AG08395 (cell line): Measurements from ENCODE around the gene TGFBR3.

ENCODE experiments used
- DNase-seq: peaks from one replicate; pipeline ENCODE4 v3.0.0; 2012; ENCODE audit warnings: mixed read lengths, low spot score

Gene TGFBR3

DNA sequence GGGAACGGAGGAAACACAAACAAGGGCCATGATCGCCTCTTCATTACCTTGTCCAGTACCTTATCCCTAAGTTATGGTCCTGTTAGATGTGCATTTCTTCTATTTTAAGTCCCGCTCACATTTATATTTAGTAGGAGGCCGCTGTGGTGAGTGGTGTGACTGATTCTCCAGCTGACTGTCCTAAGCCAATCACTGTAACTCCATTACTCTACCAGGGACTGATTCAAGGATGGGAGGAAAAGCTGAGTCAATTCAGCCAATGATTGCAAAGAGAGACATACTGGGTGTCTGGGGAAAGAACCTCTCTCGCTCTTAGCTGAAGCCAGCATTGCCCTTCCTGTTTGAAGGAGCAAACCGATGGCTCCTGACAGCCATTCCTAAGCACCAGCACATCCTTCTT, 59.7 kb downstream of the TGFBR3 start:
- no peak for DNase-seq

DNA sequence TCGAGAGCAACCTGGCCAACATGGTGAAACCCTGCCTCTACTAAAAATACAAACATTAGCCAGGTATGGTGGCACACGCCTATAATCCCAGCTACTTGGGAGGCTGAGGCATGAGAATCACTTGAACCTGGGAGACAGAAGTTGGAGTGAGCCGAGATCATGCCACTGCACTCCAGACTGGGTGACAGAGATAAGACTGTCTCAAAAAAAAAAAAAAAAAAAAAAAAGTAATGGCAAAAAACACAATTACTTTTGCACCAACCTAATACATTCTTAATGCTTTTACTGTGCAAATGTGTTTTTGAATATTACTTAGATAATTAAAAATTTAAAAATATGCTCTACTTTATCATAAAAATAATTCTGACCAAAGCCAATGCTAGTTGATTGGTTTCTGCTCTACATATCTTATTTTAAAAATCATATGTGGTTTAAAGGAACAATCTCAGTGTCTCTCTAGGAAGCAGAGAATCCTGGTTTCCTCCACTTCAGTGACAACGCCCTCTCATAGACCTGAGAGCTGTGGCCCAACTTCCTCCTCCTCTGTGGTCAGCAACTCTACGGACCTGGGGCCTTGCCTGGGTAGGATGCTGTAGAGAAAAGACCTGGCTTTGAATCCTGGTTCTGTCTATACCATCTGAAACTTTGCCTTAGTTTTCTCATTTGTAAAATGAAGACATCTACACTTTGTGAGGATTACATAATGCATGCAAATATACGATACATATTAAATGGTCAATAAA, 64.7 kb downstream of the TGFBR3 start:
- DNase-seq = no peak

- DNase-seq = no peak
Observed at GRCh38 chr1:91819038-91819788, 66.7 kb downstream of the TGFBR3 start.

- no peak for DNase-seq
Observed at GRCh38 chr1:91818713-91818975, 67.3 kb downstream of the TGFBR3 start.

GRCh38 chr1:91817211-91817905, 68.6 kb downstream of the TGFBR3 start:
- DNase-seq = no peak

GRCh38 chr1:91816031-91816430, 69.9 kb downstream of the TGFBR3 start:
- DNase-seq = no peak

GRCh38 chr1:91814448-91814847, 71.5 kb downstream of the TGFBR3 start:
- DNase-seq = no peak

DNA sequence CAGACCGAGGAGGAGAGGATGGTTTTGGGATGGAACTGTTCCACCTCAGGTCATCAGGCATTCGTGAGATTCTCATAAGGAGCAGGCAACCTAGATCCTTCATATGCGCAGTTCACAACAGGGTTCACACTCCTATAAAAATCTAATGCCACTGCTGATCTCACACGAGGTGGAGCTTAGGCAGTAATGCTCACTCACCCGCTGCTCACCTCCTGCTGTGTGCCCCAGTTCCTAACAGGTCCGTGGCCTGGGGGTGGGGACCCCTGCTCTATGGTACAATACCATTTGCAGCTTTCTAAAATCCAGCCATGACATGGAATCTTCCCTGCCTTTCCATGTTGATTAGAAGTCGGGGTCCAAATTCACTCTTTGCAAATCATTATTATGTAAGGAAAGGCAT, 72.1 kb downstream of the TGFBR3 start:
- DNase-seq = no peak

DNA sequence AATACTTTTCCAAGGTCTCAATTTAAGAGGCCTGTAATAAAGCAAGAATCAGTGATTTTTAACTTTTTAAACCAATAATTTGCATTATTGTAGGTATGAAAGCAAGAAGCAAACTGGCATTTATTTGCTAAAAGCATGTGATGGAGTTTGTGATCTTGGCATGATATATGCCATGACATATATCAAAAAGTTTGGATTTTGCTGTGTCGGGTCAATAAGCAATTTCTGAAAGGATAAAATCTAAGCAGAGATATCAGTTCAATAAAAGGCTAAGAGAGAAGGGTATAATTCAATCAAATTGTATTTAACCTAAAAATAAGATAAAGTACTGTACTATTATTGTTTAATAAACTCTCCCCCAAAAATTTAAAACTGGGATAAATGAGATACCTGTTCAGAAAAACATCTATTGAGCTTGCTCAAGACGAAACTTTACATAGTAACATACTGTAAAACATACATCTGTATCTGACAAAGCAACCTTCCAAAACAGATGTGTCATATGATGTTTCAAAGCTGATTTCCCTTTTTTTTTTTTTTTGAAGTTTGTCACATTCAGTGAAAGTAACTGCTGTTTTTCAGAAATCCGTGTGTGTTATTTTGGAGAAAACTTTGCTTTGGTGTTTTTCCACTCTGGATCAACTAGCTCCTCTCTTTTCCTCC, 74.5 kb downstream of the TGFBR3 start:
- no peak for DNase-seq

DNA sequence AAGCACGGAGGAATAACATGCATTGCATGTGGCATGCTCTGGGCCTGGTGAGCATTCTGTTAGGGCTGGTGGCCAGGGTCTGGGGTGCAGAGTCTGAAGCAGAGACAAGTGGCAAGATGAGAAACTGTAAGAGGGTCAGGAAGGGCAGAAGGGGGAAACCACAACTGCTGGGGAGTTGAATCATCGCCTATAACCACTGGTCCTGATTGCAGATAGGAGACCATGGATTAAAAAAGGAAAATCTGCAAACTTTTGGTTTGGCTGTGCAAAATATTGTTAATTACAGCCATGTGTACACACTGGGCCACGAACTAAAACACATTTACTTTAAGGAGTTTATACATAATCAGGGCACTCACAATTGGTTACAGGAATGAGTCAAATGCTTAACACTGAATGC, 76.6 kb downstream of the TGFBR3 start:
- peak; percentile 53 for DNase-seq

DNA sequence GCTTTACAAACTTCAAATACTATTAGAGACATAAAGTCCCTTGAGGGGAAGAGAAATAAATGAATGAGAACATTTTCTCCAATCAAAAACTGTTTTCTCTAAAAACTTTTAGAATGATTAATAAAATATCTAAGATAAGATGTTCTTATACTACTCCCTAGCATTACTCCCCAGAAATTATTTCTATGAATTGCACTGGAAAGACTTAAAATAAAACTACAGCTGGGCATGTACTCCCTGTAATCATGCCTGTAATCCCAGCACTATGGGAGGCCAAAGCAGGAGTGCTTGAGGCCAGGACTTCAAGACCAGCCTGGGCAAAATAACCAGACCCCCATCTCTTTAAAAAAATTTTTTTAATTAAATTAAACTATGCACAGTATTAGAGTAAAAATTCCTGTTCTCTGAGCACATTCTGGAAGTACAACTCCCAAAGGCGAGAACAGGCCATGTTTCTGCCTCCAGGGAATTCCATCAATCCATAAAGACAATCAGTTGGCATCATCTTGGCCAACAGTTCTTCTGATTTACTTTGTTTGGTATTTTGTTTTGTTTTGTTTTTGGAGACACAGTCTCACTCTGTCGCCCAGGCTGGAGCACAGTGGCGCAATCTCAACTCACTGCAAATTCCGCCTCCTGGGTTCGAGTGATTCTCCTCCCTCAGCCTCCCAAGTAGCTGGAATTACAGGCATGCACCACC, 77.9 kb downstream of the TGFBR3 start:
- DNase-seq = no peak

DNA sequence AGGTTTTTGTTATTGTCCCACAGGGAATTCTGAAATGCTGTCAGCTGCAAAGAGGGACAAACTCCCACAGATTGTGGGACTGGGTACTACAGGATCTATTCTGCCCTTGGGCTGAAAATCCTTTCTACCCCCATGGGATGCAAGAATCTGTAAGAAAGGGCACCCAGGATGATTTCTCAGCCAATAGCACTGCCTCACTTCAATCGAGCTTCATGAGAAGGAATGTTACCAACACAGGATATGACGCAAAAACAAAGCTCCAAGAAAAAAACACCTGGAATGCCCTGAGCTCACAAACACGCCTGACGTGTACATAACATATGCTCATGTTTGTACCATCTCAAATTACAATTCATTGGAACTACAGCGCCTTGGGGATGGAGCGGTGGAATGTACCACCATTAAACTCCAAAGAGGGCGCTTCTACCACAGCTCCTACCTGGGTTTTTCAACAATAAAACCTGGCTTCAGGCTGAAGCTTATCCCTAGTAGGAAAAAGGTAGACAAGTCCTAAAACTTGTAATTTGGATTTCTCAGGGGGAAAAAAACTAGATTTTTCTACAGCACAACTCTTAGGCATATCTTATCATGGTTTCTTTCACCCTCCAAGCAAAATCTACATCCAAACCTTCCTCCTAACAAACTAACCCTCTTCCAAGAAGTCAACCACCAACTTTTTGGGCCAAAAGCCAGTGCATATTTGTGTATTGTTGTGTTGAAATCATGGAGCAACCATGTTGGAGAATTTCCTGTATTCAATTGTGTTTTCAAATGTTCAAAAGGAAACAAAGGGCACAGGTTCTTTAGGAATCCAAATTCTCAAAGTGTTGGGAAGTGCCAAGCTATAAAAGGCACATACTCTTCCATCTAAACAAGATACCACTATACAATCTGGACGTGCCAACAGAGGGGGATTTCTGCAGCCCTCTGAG, 78.9 kb downstream of the TGFBR3 start:
- DNase-seq = peak; percentile 60

DNA sequence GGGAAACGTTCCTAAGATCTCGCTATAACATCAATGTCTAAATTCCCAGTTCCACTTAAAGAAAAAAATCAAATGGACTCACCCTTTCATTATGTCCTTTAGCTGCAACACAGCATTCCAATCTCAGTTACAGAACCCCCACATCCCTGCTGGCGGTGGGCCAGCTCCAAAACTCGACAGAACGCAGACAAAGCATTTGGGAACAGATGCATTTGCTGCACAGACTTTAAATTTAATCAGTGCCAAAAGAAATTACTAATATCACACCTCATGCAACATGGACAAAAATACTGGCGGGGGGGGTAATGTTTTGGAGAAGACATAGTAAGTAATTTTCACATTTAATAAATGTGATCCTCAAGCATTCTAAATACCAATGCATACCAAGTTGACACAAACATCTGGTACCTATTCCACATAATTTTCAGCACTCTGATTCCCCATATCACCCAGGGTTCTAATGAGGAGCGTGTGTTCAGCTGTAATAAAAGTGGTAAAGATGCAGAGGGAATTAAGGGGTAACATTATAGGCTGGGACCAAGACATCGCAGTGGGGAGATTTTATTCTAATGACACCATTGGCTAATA, 79.7 kb downstream of the TGFBR3 start:
- DNase-seq = no peak

- no peak for DNase-seq
Observed at GRCh38 chr1:91805311-91805801, 80.6 kb downstream of the TGFBR3 start.

- no peak for DNase-seq
Observed at GRCh38 chr1:91804546-91805023, 81.4 kb downstream of the TGFBR3 start.

- DNase-seq = no peak
Observed at GRCh38 chr1:91803847-91804545, 82.0 kb downstream of the TGFBR3 start.

DNA sequence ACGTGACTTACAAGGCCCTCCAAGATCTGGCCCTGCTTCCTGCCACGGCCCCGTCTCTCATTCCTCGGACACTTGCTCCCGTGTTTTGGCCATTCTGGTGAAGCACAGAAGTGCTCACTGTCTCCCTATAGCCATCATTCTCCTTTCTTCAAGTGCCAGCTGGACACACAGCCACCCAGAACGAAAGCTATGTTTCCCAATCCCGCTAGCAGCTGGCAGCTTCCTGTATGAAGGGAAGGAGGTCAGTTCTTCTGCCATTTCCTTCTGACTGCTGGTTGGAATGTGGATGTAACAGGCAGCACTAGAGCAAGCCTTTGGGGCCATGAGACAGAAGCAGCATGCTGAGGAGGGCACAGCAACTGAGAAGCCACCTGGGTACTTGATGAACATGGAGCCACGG, 82.8 kb downstream of the TGFBR3 start:
- no peak for DNase-seq

- no peak for DNase-seq
Observed at GRCh38 chr1:91801496-91802115, 84.3 kb downstream of the TGFBR3 start.

GRCh38 chr1:91799863-91800262, 86.1 kb downstream of the TGFBR3 start:
- no peak for DNase-seq
